ENCODE data around the gene KIAA0232. TPM values are rescaled to one million over a fixed set of nuclear protein-coding genes. Genes with fewer than 3 reads are reported as not detected.

KIAA0232 gene
- polyA plus RNA-seq, 1 experiment, result 25.0 TPM

DNA sequence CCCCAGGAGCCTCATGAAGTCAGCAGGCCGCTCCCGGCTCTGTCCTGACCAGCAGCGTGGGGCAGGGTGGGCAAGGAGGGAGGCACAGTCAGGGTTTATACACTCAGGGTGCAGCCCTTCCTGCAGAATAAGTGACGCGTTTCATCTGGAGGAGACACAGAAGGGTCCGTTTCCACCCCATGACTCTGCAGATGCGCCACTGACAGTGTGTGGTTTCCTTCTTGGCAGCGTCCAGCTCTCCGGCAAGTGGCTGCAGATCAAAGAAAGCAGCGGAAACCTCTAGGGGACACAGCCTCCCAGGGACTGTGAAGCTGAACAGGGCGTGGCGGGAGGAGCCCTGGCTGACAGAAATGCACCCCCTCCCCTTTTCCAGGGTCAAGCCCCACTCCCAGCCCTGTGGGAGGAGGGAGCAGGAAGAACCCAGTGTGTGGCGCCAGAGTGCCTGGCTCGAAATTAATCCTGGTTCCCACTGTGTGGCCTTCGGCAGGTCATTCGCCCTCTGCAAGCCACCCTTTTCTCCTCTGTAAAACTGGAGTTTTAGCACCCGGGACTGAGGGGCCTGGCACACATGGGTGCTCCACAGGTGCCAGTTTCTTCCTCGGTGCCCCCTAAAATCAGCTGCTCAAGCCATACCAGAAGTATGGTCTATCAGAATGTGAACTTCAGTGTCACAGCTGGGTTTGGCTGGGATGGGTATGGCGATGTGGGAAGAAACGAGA, 109.8 kb downstream of the KIAA0232 start:
- CTCF ChIA-PET, result interaction anchor here (0.6 to 0.9 kb wide), 2 partner anchors 17 to 175 kb away, joined by 3 to 4 read pairs; no protein-coding TSS in a partner anchor
- DNase-seq (ENCODE audit: low read depth, low spot score), result no peak
- POLR2A ChIA-PET, result interaction anchor here (0.6 to 1.8 kb wide), 5 partner anchors 17 to 94 kb away, joined by 4 to 12 read pairs (median 4); partner anchors contain the start of gene TBC1D14

DNA sequence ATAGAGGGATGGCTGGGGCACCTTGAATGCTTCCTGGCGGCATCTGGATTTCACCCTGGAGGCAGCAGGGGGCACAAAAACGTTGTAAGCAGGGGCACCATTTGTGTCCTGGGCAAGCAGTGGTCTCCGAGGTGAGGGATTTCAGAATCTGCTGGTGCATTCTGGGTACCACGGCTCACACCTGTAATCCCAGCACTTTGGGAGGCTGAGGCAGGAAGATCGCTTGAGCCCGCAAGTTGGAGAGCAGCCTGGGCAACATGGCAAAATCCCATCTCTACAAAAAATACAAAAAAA, 110.3 kb downstream of the KIAA0232 start:
- no peaks in the 10 kb centered on the region for H3K27me3 ChIP-seq (ENCODE audit: control insufficient read depth, insufficient read depth, low read length)
- peak overlapping the region; percentile 96 for H3K27ac ChIP-seq (ENCODE audit: low read depth, low read length)
- TF ChIP-seq, protein P1, sequence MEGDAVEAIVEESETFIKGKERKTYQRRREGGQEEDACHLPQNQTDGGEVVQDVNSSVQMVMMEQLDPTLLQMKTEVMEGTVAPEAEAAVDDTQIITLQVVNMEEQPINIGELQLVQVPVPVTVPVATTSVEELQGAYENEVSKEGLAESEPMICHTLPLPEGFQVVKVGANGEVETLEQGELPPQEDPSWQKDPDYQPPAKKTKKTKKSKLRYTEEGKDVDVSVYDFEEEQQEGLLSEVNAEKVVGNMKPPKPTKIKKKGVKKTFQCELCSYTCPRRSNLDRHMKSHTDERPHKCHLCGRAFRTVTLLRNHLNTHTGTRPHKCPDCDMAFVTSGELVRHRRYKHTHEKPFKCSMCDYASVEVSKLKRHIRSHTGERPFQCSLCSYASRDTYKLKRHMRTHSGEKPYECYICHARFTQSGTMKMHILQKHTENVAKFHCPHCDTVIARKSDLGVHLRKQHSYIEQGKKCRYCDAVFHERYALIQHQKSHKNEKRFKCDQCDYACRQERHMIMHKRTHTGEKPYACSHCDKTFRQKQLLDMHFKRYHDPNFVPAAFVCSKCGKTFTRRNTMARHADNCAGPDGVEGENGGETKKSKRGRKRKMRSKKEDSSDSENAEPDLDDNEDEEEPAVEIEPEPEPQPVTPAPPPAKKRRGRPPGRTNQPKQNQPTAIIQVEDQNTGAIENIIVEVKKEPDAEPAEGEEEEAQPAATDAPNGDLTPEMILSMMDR (IDR thresholded peaks at IDR 0.05; ENCODE audit: low read depth, low read length), result no peak
- peaks cover 31% of the 10 kb centered on the region for H3K9me3 ChIP-seq (ENCODE audit: control insufficient read depth, insufficient read depth, low read length)
- H3K4me3 ChIP-seq (ENCODE audit: low read depth, low read length), result no peak overlapping the region
- ChIA-PET CTCF (interaction anchor here (0.6 to 1.2 kb wide), 5 partner anchors 16 to 175 kb away, joined by 3 to 5 read pairs (median 5); no protein-coding TSS in a partner anchor), POLR2A (interaction anchor here (0.6 to 1.8 kb wide), 4 partner anchors 16 to 55 kb away, joined by 4 to 12 read pairs (median 4); partner anchors contain the start of gene TBC1D14)
- no peak for DNase-seq (ENCODE audit: low read depth, low spot score)

More for the DNA sequence above, 109.8 kb downstream of the KIAA0232 start:
- H3K27ac ChIP-seq (ENCODE audit: low read depth, low read length), result peak overlapping the region; percentile 96
- TF ChIP-seq, protein P1 (IDR thresholded peaks at IDR 0.05; ENCODE audit: low read depth, low read length), result no peak
- H3K9me3 ChIP-seq (ENCODE audit: control insufficient read depth, insufficient read depth, low read length), result peaks cover 31% of the 10 kb centered on the region
- no peaks in the 10 kb centered on the region for H3K27me3 ChIP-seq (ENCODE audit: control insufficient read depth, insufficient read depth, low read length)
- H3K4me3 ChIP-seq (ENCODE audit: low read depth, low read length), result no peak overlapping the region

DNA sequence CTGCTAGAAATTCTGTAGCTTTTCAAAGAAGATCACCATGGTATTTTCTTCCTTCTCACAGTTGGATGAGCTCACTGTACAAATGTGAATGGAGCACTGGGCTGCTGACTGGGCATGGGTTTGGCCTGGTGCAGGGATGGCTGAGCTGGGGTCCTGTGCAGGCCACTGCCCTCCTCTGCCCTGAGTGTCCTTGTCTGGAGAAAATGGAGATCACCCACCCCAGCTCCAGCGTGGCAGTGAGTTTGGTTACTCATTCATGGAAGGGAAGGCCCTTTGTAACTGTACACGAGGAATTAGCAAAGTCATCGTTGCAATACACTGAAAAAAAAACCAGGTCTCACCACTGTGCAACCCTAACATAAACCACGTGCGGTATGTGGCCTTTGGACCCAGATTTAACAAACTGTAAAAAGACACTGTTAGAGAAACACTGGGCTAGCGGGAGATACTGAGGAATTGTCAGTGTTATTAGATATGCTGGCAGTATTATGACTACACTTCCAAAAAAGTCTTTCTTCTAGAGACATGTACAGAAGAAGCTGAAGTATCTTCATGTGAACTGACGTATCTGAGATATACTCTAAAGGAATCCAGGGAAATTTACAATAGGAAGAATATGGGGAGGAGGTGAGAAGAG, 111.0 kb downstream of the KIAA0232 start:
- TF ChIP-seq, protein P1 (IDR thresholded peaks at IDR 0.05; ENCODE audit: low read depth, low read length), result no peak
- H3K9me3 ChIP-seq (ENCODE audit: control insufficient read depth, insufficient read depth, low read length), result peaks cover 25% of the 10 kb centered on the region
- H3K4me3 ChIP-seq (ENCODE audit: low read depth, low read length), result no peak overlapping the region
- peak; percentile 55 for DNase-seq (ENCODE audit: low read depth, low spot score)
- POLR2A ChIA-PET, result interaction anchor here (1.1 to 1.8 kb wide), 2 partner anchors 16 to 49 kb away, joined by 5 to 12 read pairs; partner anchors contain the start of gene TBC1D14
- H3K27ac ChIP-seq (ENCODE audit: low read depth, low read length), result peak overlapping the region; percentile 96
- no peaks in the 10 kb centered on the region for H3K27me3 ChIP-seq (ENCODE audit: control insufficient read depth, insufficient read depth, low read length)
- CTCF ChIA-PET, result interaction anchor here (1.0 to 2.1 kb wide), 4 partner anchors 15 to 173 kb away, joined by 5 read pairs; no protein-coding TSS in a partner anchor

DNA sequence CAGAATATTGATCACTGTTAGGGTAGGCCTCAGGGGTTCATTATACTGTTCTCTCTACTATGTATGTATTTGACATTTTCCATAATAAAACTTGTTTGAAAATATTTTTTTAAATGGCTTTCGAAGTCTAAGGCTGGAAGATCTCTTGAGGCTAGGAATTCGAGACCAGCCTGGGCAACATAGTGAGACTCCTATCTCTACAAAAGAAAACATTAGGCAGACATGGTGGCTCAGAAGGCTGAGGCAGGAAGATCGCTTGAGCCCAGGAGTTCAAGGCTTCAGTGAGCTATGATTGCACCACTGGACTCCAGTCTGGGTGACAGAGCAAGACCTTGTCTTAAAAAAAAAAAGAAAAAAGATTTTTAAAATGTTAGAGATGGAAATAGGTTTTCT, 111.6 kb downstream of the KIAA0232 start:
- POLR2A ChIA-PET, result interaction anchor here (1.1 to 1.8 kb wide), 2 partner anchors 15 to 49 kb away, joined by 5 to 12 read pairs; partner anchors contain the start of gene TBC1D14

More for the DNA sequence above, 111.6 kb downstream of the KIAA0232 start:
- TF ChIP-seq, protein P1 (IDR thresholded peaks at IDR 0.05; ENCODE audit: low read depth, low read length), result no peak
- CTCF ChIA-PET, result interaction anchor here (1.2 to 2.1 kb wide), 2 partner anchors 20 to 174 kb away, joined by 5 read pairs; no protein-coding TSS in a partner anchor
- Histone ChIP-seq H3K9me3 (ENCODE audit: control insufficient read depth, insufficient read depth, low read length) (peaks cover 20% of the 10 kb centered on the region), H3K27ac (ENCODE audit: low read depth, low read length) (peak overlapping the region; percentile 47), H3K27me3 (ENCODE audit: control insufficient read depth, insufficient read depth, low read length) (no peaks in the 10 kb centered on the region), H3K4me3 (ENCODE audit: low read depth, low read length) (no peak overlapping the region)
- DNase-seq (ENCODE audit: low read depth, low spot score), result no peak
